VCaP (cell line): ENCODE data around the gene ARID3A.

Experiments used
- H3K27ac ChIP-seq: fragments of 450-650 bp; 2 replicates; pipeline ENCODE4 v1.5.1; 2017
- CTCF ChIP-seq: fragments of 450-650 bp; conservative IDR thresholded peaks from 2 replicates; pipeline ENCODE4 v1.5.1; 2017; ENCODE audit warnings: mild to moderate bottlenecking, moderate library complexity

Gene ARID3A

GRCh38 chr19:995051-995827 lies 69.4 kb downstream of the ARID3A start:
- TF ChIP-seq CTCF: no peak
- no peak overlapping the region for H3K27ac ChIP-seq

GRCh38 chr19:996051-996838 lies 70.4 kb downstream of the ARID3A start:
- no peak for TF ChIP-seq CTCF
- no peak overlapping the region for H3K27ac ChIP-seq

GRCh38 chr19:998064-998463 lies 72.2 kb downstream of the ARID3A start:
- no peak for TF ChIP-seq CTCF
- no peak overlapping the region for H3K27ac ChIP-seq

GRCh38 chr19:999379-999719 lies 73.5 kb downstream of the ARID3A start:
- TF ChIP-seq CTCF: no peak

GRCh38 chr19:1000095-1000494 lies 74.3 kb downstream of the ARID3A start, which contains the start of gene GRIN3B:
Gene GRIN3B, plus strand, starts transcription at chr19:1000419. Its CDS starts 19 bp downstream, at chr19:1000438.
- peak; percentile 75 for TF ChIP-seq CTCF
- no peak within 1 kb of the TSS for H3K27ac ChIP-seq

More at GRCh38 chr19:999379-999719, 73.5 kb downstream of the ARID3A start:
- no peak overlapping the region for H3K27ac ChIP-seq

- TF ChIP-seq CTCF: no peak
Observed at GRCh38 chr19:1000591-1001537, 75.0 kb downstream of the ARID3A start.

More at GRCh38 chr19:1000591-1001537, 75.0 kb downstream of the ARID3A start:
- H3K27ac ChIP-seq: no peak overlapping the region
